Osteoblast (primary cell): ENCODE measurements around the gene CRYL1. TPM values are rescaled to one million over a fixed set of nuclear protein-coding genes. Genes with fewer than 3 reads are reported as not detected.
"Not testable (repeated sequence)": the region's sequence is repeated elsewhere in the genome, so short reads cannot be mapped to it uniquely, and the experiment has no call there.

Experiments used
- DNase-seq: peaks from one replicate; pipeline ENCODE4 v3.0.0; 2011; ENCODE audit warnings: low spot score, mixed read lengths; ENCODE audit not compliant: insufficient read length; ENCODE audit errors: missing footprints
- H2AFZ ChIP-seq: 2 replicates; pipeline ENCODE4 v1.6.0; 2011; ENCODE audit warnings: mild to moderate bottlenecking, low read length
- H3K27ac ChIP-seq: 2 replicates; pipeline ENCODE4 v1.5.1; 2011; ENCODE audit warnings: mild to moderate bottlenecking, low read depth, low read length, moderate library complexity
- H3K27me3 ChIP-seq: 2 replicates; pipeline ENCODE4 v1.6.0; 2012; ENCODE audit warnings: mild to moderate bottlenecking, control low read depth, inconsistent platforms, low read length, moderate library complexity; ENCODE audit not compliant: insufficient read depth
- H3K36me3 ChIP-seq: 2 replicates; pipeline ENCODE4 v1.5.1; 2011; ENCODE audit warnings: mild to moderate bottlenecking, low read length, control low read depth, moderate library complexity; ENCODE audit not compliant: insufficient read depth
- H3K4me1 ChIP-seq: 2 replicates; pipeline ENCODE4 v1.5.1; 2011; ENCODE audit warnings: mild to moderate bottlenecking, low read length, control low read depth, moderate library complexity; ENCODE audit not compliant: insufficient read depth
- H3K4me2 ChIP-seq: 2 replicates; pipeline ENCODE4 v1.6.0; 2011; ENCODE audit warnings: mild to moderate bottlenecking, low read length; ENCODE audit not compliant: insufficient read depth
- H3K4me3 ChIP-seq: fragments of 200-600 bp; sonication (generic); 3 replicates; pipeline ENCODE4 v1.5.1; 2012; ENCODE audit warnings: mild to moderate bottlenecking, low read length, inconsistent platforms; ENCODE audit not compliant: insufficient read depth
- H3K79me2 ChIP-seq: 2 replicates; pipeline ENCODE4 v1.6.0; 2012; ENCODE audit warnings: mild to moderate bottlenecking, low read length, control low read depth, inconsistent platforms; ENCODE audit not compliant: insufficient read depth
- H3K9me3 ChIP-seq: 2 replicates; pipeline ENCODE4 v1.5.1; 2011; ENCODE audit warnings: low read depth, low read length, control low read depth
- H4K20me1 ChIP-seq: 2 replicates; pipeline ENCODE4 v1.6.0; 2012; ENCODE audit warnings: mild to moderate bottlenecking, low read length, control low read depth; ENCODE audit not compliant: insufficient read depth
- total RNA-seq: library from RNA; depleted of rRNA; stranded (reverse); fragments of >200 nt; gene quantifications from 2 replicates; pipeline ENCODE4 v1.2.3, GENCODE V29; 2012
- TF ChIP-seq, protein P1 (sequence below): IDR thresholded peaks from 2 replicates; pipeline ENCODE4 v1.5.1; 2011; ENCODE audit warnings: mild to moderate bottlenecking, low read depth, low read length, moderate library complexity; ENCODE audit errors: extremely low read depth

The CRYL1 gene
- total RNA-seq, 1 donor, result 12.7 TPM

DNA sequence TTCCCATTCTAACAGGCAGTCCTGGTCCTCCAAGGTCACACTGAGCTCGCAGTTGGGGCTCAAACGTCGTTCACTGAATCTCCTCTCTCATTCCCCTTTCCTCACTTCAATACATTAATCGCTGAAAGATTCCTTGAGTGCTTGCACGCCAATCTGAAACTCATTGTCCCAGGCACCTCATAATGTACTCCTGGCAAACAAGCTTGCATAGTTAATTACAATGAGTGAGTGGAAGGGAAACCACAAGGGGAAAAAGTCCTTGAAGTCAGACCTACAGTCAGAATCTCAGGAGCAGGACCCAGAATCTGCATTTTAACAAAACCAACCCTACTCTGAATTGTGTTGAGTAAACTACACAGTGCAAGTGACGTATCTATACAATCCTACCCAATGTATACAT is 86.9 kb downstream of the CRYL1 start:
- H2AFZ ChIP-seq, result no peak overlapping the region
- no peak overlapping the region for H3K4me2 ChIP-seq
- TF ChIP-seq, protein P1, sequence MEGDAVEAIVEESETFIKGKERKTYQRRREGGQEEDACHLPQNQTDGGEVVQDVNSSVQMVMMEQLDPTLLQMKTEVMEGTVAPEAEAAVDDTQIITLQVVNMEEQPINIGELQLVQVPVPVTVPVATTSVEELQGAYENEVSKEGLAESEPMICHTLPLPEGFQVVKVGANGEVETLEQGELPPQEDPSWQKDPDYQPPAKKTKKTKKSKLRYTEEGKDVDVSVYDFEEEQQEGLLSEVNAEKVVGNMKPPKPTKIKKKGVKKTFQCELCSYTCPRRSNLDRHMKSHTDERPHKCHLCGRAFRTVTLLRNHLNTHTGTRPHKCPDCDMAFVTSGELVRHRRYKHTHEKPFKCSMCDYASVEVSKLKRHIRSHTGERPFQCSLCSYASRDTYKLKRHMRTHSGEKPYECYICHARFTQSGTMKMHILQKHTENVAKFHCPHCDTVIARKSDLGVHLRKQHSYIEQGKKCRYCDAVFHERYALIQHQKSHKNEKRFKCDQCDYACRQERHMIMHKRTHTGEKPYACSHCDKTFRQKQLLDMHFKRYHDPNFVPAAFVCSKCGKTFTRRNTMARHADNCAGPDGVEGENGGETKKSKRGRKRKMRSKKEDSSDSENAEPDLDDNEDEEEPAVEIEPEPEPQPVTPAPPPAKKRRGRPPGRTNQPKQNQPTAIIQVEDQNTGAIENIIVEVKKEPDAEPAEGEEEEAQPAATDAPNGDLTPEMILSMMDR, result no peak
- H3K79me2 ChIP-seq, result no peaks in the 10 kb centered on the region
- H3K27me3 ChIP-seq, result peaks cover 5% of the 10 kb centered on the region
- no peaks in the 10 kb centered on the region for H3K9me3 ChIP-seq
- no peak overlapping the region for H3K27ac ChIP-seq
- H3K36me3 ChIP-seq, result no peaks in the 10 kb centered on the region
- peaks cover under 1% of the 10 kb centered on the region for H4K20me1 ChIP-seq
- H3K4me3 ChIP-seq, result no peak overlapping the region
- no peaks in the 10 kb centered on the region for H3K4me1 ChIP-seq
- DNase-seq, result peak; percentile 48

DNA sequence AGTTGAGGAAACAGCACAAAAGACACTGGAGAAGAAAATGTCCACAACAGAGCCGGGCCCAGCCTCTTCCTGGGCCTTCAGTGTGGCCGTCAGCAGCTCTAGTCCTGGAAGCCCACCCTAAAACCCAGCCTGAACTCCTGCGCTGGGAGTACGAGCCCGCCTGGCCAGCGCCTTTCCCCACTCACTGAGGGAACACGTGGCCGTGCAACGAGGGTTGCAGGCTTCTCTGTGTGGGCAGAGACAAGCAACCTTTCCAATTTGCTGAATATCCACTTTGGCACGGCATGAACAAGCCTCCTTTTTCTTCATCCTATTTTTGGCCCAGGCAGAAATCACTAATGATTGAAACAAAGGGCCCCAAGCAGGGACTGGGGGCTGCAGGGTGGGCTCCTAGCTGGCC is 89.2 kb downstream of the CRYL1 start:
- Histone ChIP-seq H3K27me3 (peaks cover 5% of the 10 kb centered on the region), H3K4me1 (no peaks in the 10 kb centered on the region), H3K9me3 (no peaks in the 10 kb centered on the region), H3K4me3 (no peak overlapping the region), H3K27ac (no peak overlapping the region), H3K36me3 (no peaks in the 10 kb centered on the region), H4K20me1 (peaks cover 2% of the 10 kb centered on the region), H3K79me2 (no peaks in the 10 kb centered on the region), H3K4me2 (no peak overlapping the region), H2AFZ (no peak overlapping the region)
- TF ChIP-seq, protein P1, result no peak
- DNase-seq, result no peak

DNA sequence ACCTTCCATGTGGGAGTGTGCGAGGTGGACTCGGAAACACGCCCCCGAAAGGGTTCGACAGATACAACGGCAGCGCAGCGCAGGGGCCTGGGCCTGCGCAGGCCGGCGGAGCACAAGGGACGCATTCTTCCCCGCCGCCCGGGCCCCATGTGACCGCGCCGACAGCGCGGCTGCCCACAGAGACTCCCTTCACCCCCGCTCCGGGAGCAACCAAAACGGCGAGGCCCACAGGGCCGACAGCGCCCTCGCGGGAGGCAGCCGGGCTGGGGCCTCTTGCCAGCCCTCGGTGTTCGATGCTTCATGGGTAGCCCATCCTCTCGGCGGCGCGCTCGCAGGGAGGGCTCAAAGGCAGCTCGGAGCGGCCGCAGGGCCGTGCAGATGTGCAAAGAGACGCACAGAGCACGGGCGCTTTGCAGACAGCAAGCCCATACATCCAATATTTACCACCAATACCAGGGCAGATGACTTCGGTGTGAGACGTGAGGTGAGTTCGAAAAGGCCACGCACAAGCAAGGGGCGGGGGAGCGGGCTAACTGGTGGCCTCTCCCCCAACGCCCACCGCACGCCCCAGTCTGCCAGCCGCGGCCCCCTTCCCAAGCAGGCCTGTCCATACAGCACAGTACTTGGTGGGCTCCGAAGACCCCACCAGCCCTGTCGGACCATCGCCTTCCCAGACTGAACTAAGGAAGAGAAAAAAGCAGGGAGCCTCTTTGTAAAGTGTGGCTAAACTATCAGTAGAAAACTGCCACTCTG is 89.9 kb downstream of the CRYL1 start:
- TF ChIP-seq, protein P1, result no peak
- Histone ChIP-seq H3K9me3 (no peaks in the 10 kb centered on the region), H3K4me1 (no peaks in the 10 kb centered on the region), H2AFZ (no peak overlapping the region), H3K36me3 (no peaks in the 10 kb centered on the region), H3K4me2 (no peak overlapping the region), H4K20me1 (peaks cover 2% of the 10 kb centered on the region), H3K27ac (no peak overlapping the region), H3K27me3 (peaks cover 3% of the 10 kb centered on the region), H3K79me2 (no peaks in the 10 kb centered on the region), H3K4me3 (no peak overlapping the region)
- no peak for DNase-seq

DNA sequence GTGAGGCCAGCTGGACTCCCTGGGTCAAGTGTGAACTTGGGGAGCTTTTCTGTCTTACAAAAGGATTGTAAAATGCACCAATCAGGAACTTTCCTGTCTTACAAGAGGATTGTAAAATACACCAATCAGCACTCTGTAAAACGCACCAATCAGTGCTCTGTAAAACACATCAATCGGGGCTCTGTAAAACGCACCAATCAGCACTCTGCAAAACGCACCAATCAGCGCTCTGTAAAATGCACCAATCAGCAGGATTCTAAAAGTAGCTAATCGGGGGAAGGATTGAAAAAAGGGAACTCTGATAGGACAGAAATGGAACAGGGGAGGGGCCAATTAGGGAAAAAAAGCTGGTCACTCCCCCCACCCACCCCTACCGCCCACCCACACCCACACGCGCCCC is 91.4 kb downstream of the CRYL1 start:
- not testable (repeated sequence) for DNase-seq, H3K79me2 ChIP-seq, H3K36me3 ChIP-seq, H3K27ac ChIP-seq, H3K27me3 ChIP-seq, H4K20me1 ChIP-seq, H2AFZ ChIP-seq, H3K4me1 ChIP-seq, H3K4me2 ChIP-seq, H3K4me3 ChIP-seq, H3K9me3 ChIP-seq
